Measurements from ENCODE around the gene PRAMEF12. TPM values are rescaled to one million over a fixed set of nuclear protein-coding genes. Genes with fewer than 3 reads are reported as not detected.
"Not testable (repeated sequence)": the region's sequence is repeated elsewhere in the genome, so short reads cannot be mapped to it uniquely, and the experiment has no call there.

The PRAMEF12 gene
- polyA plus RNA-seq, 1 of the 3 experiments (the other 2 are of a cell fraction) = not detected

GRCh38 chr1:12730156-12730555 is 43.4 kb upstream of the PRAMEF12 start (continued):
- TF ChIP-seq CTCF (IDR thresholded peaks at IDR 0.05) = no peak
- TF ChIP-seq TEAD4 (IDR thresholded peaks at IDR 0.05; ENCODE audit: borderline replicate concordance, insufficient read depth) = no peak
- no peak for TF ChIP-seq CHD2 (IDR thresholded peaks at IDR 0.05; ENCODE audit: low read length, partially characterized antibody)

GRCh38 chr1:12731084-12731483 is 42.5 kb upstream of the PRAMEF12 start:
- CTCF ChIA-PET; H3K9me3 ChIP-seq; H3K4me2 ChIP-seq; H3K4me3 ChIP-seq (ENCODE audit: low read depth in 2 of 2, low read length in 1 of 2); H3K27ac ChIP-seq (ENCODE audit: low read depth in 2 of 2, low read length in 1 of 2); H3K9me2 ChIP-seq; H3K9ac ChIP-seq; H3K27me3 ChIP-seq (ENCODE audit: insufficient read depth); H3F3A ChIP-seq (replicated peaks; ENCODE audit: insufficient read depth); H3K4me1 ChIP-seq (ENCODE audit: control insufficient read depth in 1 of 2, insufficient read depth in 2 of 2, low read depth in 1 of 2, low read length in 1 of 2); DNase-seq; H3K79me2 ChIP-seq (ENCODE audit: insufficient read depth); POLR2A ChIA-PET; H4K20me1 ChIP-seq (ENCODE audit: insufficient read depth); H2AFZ ChIP-seq (ENCODE audit: low read depth); H3K36me3 ChIP-seq (replicated peaks in 1 of 2; ENCODE audit: control insufficient read depth in 1 of 2, insufficient read depth in 2 of 2, low read length in 1 of 2): not testable (repeated sequence)
- WGBS (ENCODE audit: low lambda C conversion rate) = 0% methylated on average over 2 of the region's 2 CpGs

- WGBS (ENCODE audit: low lambda C conversion rate) = 2% methylated on average over 3 of the region's 3 CpGs
- Histone ChIP-seq H3K27me3 (ENCODE audit: insufficient read depth) (no peaks in the 10 kb centered on the region), H3K4me1 (ENCODE audit: control insufficient read depth in 1 of 2, insufficient read depth in 2 of 2, low read depth in 1 of 2, low read length in 1 of 2) (no peaks in the 10 kb centered on the region), H3K9ac (no peak overlapping the region), H3K36me3 (replicated peaks in 1 of 2; ENCODE audit: control insufficient read depth in 1 of 2, insufficient read depth in 2 of 2, low read length in 1 of 2) (no peaks in the 10 kb centered on the region), H3K79me2 (ENCODE audit: insufficient read depth) (no peaks in the 10 kb centered on the region), H2AFZ (ENCODE audit: low read depth) (no peak overlapping the region), H3K4me3 (ENCODE audit: low read depth in 2 of 2, low read length in 1 of 2) (no peak overlapping the region), H4K20me1 (ENCODE audit: insufficient read depth) (no peaks in the 10 kb centered on the region), H3F3A (replicated peaks; ENCODE audit: insufficient read depth) (no peaks in the 10 kb centered on the region), H3K9me2 (no peaks in the 10 kb centered on the region), H3K27ac (ENCODE audit: low read depth in 2 of 2, low read length in 1 of 2) (no peak overlapping the region), H3K9me3 (no peaks in the 10 kb centered on the region), H3K4me2 (no peak overlapping the region)
- CTCF ChIA-PET = no interaction called here
- POLR2A ChIA-PET = no interaction called here
- no peak for DNase-seq
- TF ChIP-seq EZH2phosphoT487 (IDR thresholded peaks at IDR 0.05; ENCODE audit: borderline replicate concordance, low read depth) (no peak), GATA2 (CRISPR knock-in tag; IDR thresholded peaks at IDR 0.05) (peak; percentile 20; the same call in 1 of the 2 replicates)
Measured at GRCh38 chr1:12734651-12735050, 38.9 kb upstream of the PRAMEF12 start.

GRCh38 chr1:12738934-12739333 is 34.6 kb upstream of the PRAMEF12 start:
- WGBS (ENCODE audit: low lambda C conversion rate) = 0% methylated on average over 1 of the region's 1 CpG
- H3K9me3 ChIP-seq = no peaks in the 10 kb centered on the region
- H3K4me2 ChIP-seq = no peak overlapping the region
- H3K27ac ChIP-seq (ENCODE audit: low read depth in 2 of 2, low read length in 1 of 2) = no peak overlapping the region
- H4K20me1 ChIP-seq (ENCODE audit: insufficient read depth) = no peaks in the 10 kb centered on the region
- no peaks in the 10 kb centered on the region for H3K79me2 ChIP-seq (ENCODE audit: insufficient read depth)
- H3K4me3 ChIP-seq (ENCODE audit: low read depth in 2 of 2, low read length in 1 of 2) = no peak overlapping the region
- no peak overlapping the region for H2AFZ ChIP-seq (ENCODE audit: low read depth)
- DNase-seq = no peak
- no peak for TF ChIP-seq MAX (IDR thresholded peaks at IDR 0.05; ENCODE audit: low read depth)
- TF ChIP-seq ZBTB33 (IDR thresholded peaks at IDR 0.05; ENCODE audit: borderline replicate concordance, low read depth) = no peak
- TF ChIP-seq EP300 (IDR thresholded peaks at IDR 0.05; ENCODE audit: borderline replicate concordance in 1 of 2, low read depth in 1 of 2, low read length in 1 of 2) = no peak
- H3K4me1 ChIP-seq (ENCODE audit: control insufficient read depth in 1 of 2, insufficient read depth in 2 of 2, low read depth in 1 of 2, low read length in 1 of 2) = no peaks in the 10 kb centered on the region
- H3K27me3 ChIP-seq (ENCODE audit: insufficient read depth) = no peaks in the 10 kb centered on the region
- H3F3A ChIP-seq (replicated peaks; ENCODE audit: insufficient read depth) = no peaks in the 10 kb centered on the region
- H3K36me3 ChIP-seq (replicated peaks in 1 of 2; ENCODE audit: control insufficient read depth in 1 of 2, insufficient read depth in 2 of 2, low read length in 1 of 2) = no peaks in the 10 kb centered on the region
- H3K9ac ChIP-seq = no peak overlapping the region
- ChIA-PET POLR2A (no interaction called here), CTCF (no interaction called here)
- no peaks in the 10 kb centered on the region for H3K9me2 ChIP-seq

Data from SK-N-SH (cell line).